Measurements from ENCODE around the gene AGBL1.
"Not testable (repeated sequence)": the region's sequence is repeated elsewhere in the genome, so short reads cannot be mapped to it uniquely, and the experiment has no call there.

AGBL1 gene

DNA sequence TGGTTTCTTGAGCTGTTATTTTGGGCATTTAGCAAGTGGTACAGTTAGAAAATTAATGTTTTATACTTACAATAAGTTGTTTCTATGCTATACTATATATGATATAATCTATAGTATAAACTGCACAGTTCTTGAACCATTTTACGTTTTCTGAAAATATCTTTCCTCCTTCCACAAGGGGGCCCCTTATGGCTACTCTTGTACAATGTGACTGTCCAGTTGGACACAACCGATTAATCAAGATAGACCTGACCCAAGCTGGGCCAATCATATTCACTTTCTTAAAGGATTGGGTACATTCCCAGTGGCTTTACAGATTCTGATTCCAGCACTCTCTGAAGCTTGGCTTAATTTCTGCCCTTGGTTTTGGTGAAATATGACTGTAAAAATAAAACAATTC, 953.4 kb downstream of the AGBL1 start:
- Histone ChIP-seq H3K27me3 (ENCODE audit: insufficient read depth, poor library complexity, severe bottlenecking) (no peaks in the 10 kb centered on the region), H3K4me3 (replicated peaks; ENCODE audit: insufficient read depth, low read length) (no peak overlapping the region), H3K27ac (replicated peaks) (no peak overlapping the region)
- no peak for DNase-seq (ENCODE audit: low read depth in 1 of 2, low spot score in 1 of 2)
- TF ChIP-seq SPI1 (IDR thresholded peaks at IDR 0.05; ENCODE audit: borderline replicate concordance, low read depth) (no peak), GABPA (IDR thresholded peaks at IDR 0.05; ENCODE audit: low read depth) (no peak), POLR2AphosphoS5 (IDR thresholded peaks at IDR 0.05; ENCODE audit: low read depth) (no peak)
- TF ChIP-seq, protein P1, sequence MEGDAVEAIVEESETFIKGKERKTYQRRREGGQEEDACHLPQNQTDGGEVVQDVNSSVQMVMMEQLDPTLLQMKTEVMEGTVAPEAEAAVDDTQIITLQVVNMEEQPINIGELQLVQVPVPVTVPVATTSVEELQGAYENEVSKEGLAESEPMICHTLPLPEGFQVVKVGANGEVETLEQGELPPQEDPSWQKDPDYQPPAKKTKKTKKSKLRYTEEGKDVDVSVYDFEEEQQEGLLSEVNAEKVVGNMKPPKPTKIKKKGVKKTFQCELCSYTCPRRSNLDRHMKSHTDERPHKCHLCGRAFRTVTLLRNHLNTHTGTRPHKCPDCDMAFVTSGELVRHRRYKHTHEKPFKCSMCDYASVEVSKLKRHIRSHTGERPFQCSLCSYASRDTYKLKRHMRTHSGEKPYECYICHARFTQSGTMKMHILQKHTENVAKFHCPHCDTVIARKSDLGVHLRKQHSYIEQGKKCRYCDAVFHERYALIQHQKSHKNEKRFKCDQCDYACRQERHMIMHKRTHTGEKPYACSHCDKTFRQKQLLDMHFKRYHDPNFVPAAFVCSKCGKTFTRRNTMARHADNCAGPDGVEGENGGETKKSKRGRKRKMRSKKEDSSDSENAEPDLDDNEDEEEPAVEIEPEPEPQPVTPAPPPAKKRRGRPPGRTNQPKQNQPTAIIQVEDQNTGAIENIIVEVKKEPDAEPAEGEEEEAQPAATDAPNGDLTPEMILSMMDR (IDR thresholded peaks at IDR 0.05; ENCODE audit: insufficient read depth, low read length): no peak
- TF ChIP-seq, protein P2, sequence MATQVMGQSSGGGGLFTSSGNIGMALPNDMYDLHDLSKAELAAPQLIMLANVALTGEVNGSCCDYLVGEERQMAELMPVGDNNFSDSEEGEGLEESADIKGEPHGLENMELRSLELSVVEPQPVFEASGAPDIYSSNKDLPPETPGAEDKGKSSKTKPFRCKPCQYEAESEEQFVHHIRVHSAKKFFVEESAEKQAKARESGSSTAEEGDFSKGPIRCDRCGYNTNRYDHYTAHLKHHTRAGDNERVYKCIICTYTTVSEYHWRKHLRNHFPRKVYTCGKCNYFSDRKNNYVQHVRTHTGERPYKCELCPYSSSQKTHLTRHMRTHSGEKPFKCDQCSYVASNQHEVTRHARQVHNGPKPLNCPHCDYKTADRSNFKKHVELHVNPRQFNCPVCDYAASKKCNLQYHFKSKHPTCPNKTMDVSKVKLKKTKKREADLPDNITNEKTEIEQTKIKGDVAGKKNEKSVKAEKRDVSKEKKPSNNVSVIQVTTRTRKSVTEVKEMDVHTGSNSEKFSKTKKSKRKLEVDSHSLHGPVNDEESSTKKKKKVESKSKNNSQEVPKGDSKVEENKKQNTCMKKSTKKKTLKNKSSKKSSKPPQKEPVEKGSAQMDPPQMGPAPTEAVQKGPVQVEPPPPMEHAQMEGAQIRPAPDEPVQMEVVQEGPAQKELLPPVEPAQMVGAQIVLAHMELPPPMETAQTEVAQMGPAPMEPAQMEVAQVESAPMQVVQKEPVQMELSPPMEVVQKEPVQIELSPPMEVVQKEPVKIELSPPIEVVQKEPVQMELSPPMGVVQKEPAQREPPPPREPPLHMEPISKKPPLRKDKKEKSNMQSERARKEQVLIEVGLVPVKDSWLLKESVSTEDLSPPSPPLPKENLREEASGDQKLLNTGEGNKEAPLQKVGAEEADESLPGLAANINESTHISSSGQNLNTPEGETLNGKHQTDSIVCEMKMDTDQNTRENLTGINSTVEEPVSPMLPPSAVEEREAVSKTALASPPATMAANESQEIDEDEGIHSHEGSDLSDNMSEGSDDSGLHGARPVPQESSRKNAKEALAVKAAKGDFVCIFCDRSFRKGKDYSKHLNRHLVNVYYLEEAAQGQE (IDR thresholded peaks at IDR 0.05; ENCODE audit: insufficient replicate concordance, low read depth): no peak

DNA sequence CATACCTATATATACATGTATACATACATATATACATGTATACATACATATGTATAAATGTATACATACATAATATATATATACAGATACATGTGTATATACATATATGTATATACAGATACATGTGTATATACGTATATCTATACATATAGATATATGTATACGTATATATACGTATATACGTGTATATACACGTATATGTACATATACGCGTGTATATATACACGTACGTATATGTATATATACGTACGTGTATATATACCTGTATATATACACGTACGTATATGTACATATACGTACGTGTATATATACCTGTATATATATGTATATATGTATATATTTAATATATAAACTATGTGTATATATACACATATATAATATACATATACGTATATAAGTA, 955.2 kb downstream of the AGBL1 start:
- H3K27me3 ChIP-seq (ENCODE audit: insufficient read depth, poor library complexity, severe bottlenecking): no peaks in the 10 kb centered on the region
- TF ChIP-seq GABPA (IDR thresholded peaks at IDR 0.05; ENCODE audit: low read depth) (no peak), POLR2AphosphoS5 (IDR thresholded peaks at IDR 0.05; ENCODE audit: low read depth) (no peak)
- TF ChIP-seq, protein P1 (IDR thresholded peaks at IDR 0.05; ENCODE audit: insufficient read depth, low read length): no peak
- DNase-seq (ENCODE audit: low read depth in 1 of 2, low spot score in 1 of 2): no peak
- no peak overlapping the region for H3K27ac ChIP-seq (replicated peaks)
- H3K4me3 ChIP-seq (replicated peaks; ENCODE audit: insufficient read depth, low read length): no peak overlapping the region

DNA sequence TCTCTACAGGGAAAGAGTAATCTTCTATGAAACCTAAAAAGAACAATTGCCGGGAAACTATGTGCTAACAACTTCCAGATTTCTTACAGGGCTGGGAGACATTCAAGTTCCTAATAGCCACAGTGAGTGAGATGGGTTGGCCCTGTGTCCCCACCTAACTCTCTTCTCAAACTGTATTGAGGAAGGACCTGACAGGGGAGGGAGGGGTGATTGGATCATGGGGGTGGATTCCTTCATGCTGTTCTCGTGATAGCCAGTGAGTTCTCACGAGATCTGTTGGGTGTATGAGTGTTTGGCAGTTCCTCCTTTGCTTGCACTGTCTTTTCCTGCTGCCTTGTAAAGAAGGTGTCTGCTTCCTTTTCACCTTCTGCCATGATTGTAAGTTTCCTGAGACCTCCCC, 958.7 kb downstream of the AGBL1 start:
- Histone ChIP-seq H3K27me3 (ENCODE audit: insufficient read depth, poor library complexity, severe bottlenecking) (no peaks in the 10 kb centered on the region), H3K4me3 (replicated peaks; ENCODE audit: insufficient read depth, low read length) (no peak overlapping the region), H3K27ac (replicated peaks) (no peak overlapping the region)
- TF ChIP-seq SPI1 (IDR thresholded peaks at IDR 0.05; ENCODE audit: borderline replicate concordance, low read depth) (no peak), POLR2AphosphoS5 (IDR thresholded peaks at IDR 0.05; ENCODE audit: low read depth) (no peak), GABPA (IDR thresholded peaks at IDR 0.05; ENCODE audit: low read depth) (no peak)
- TF ChIP-seq, protein P1 (IDR thresholded peaks at IDR 0.05; ENCODE audit: insufficient read depth, low read length): no peak
- TF ChIP-seq, protein P2 (IDR thresholded peaks at IDR 0.05; ENCODE audit: insufficient replicate concordance, low read depth): no peak
- DNase-seq (ENCODE audit: low read depth in 1 of 2, low spot score in 1 of 2): peak in 1 of 2 experiments; percentile 7

DNA sequence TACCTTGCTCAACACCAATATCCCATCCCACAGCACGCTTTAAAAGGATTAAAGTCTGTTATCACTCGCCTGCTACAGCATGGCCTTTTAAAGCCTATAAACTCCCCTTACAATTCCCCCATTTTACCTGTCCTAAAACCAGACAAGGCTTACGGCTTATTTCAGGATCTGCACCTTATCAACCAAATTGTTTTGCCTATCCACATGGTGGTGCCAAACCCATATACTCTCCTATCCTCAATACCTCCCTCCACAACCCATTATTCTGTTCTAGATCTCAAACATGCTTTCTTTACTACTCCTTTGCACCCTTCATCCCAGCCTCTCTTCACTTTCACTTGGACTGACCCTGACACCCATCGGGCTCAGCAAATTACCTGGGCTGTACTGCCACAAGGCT, 962.9 kb downstream of the AGBL1 start:
- not testable (repeated sequence) for H3K27ac ChIP-seq (replicated peaks); H3K4me3 ChIP-seq (replicated peaks; ENCODE audit: insufficient read depth, low read length); DNase-seq (ENCODE audit: low read depth in 1 of 2, low spot score in 1 of 2); H3K27me3 ChIP-seq (ENCODE audit: insufficient read depth, poor library complexity, severe bottlenecking)

Measured in HL-60 (cell line).